Progenitor cell of endocrine pancreas (in vitro differentiated cells): ENCODE measurements around the gene CPT1C. TPM values are rescaled to one million over a fixed set of nuclear protein-coding genes. Genes with fewer than 3 reads are reported as not detected.

Experiments
- DNase-seq: peaks from one replicate; pipeline ENCODE4 v3.0.0; 2021; ENCODE audit warnings: low spot score; ENCODE audit not compliant: unreplicated experiment
- H3K27ac Mint-ChIP-seq: 2 replicates; pipeline ENCODE4 v1.8.0; 2021; ENCODE audit warnings: mild to moderate bottlenecking, moderate library complexity, mixed read lengths
- H3K27me3 Mint-ChIP-seq: 2 replicates; pipeline ENCODE4 v1.8.0; 2021; ENCODE audit warnings: mixed read lengths
- H3K36me3 Mint-ChIP-seq: 2 replicates; pipeline ENCODE4 v1.8.0; 2022; ENCODE audit warnings: mixed read lengths; ENCODE audit not compliant: insufficient read depth
- H3K4me1 Mint-ChIP-seq: 2 replicates; pipeline ENCODE4 v1.8.0; 2021; ENCODE audit warnings: low read depth, mixed read lengths
- H3K4me3 Mint-ChIP-seq: 2 replicates; pipeline ENCODE4 v1.8.0; 2021; ENCODE audit warnings: low read depth, mild to moderate bottlenecking, moderate library complexity, mixed read lengths
- H3K9me3 Mint-ChIP-seq: 2 replicates; pipeline ENCODE4 v1.8.0; 2021; ENCODE audit warnings: low read depth, mixed read lengths
- total RNA-seq: library from RNA; stranded (reverse); gene quantifications from 2 replicates; pipeline ENCODE4 v1.2.1, GENCODE V29; 2021
- TF ChIP-seq, protein P1 (sequence below): fragments of 200-600 bp; sonication (generic); IDR thresholded peaks from one replicate; pipeline ENCODE4 v1.5.0; 2021; ENCODE audit warnings: antibody characterized with exemption, mild to moderate bottlenecking; ENCODE audit not compliant: unreplicated experiment

The CPT1C gene
- total RNA-seq, 1 donor from 2014 or later = 49.9 TPM

DNA sequence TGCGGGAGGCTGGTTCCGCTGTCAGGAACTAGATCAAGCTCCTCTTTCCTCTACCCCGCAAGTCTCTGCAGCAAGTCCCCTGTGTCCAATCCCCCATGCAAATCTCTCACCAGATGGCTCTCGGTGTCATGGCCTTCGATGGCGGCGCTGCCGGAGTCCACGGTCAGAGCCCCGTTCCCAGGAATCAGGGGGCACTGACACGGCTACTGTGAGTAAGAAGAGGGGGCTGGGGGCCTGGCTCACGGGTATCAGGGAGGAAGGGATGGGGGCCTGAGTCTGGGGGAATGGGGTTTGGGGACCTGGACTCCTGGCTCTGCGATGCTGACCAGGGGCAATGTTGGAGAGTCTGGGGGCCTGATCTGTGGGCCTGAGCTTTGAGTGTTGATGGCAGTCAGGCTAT is 44.9 kb upstream of the CPT1C start:
- no peaks in the 10 kb centered on the region for H3K27me3 Mint-ChIP-seq
- H3K4me1 Mint-ChIP-seq = peaks cover 20% of the 10 kb centered on the region
- no peak overlapping the region for H3K27ac Mint-ChIP-seq
- no peaks in the 10 kb centered on the region for H3K9me3 Mint-ChIP-seq
- H3K36me3 Mint-ChIP-seq = peaks cover 6% of the 10 kb centered on the region
- H3K4me3 Mint-ChIP-seq = no peak overlapping the region
- no peak for DNase-seq
- TF ChIP-seq, protein P1, sequence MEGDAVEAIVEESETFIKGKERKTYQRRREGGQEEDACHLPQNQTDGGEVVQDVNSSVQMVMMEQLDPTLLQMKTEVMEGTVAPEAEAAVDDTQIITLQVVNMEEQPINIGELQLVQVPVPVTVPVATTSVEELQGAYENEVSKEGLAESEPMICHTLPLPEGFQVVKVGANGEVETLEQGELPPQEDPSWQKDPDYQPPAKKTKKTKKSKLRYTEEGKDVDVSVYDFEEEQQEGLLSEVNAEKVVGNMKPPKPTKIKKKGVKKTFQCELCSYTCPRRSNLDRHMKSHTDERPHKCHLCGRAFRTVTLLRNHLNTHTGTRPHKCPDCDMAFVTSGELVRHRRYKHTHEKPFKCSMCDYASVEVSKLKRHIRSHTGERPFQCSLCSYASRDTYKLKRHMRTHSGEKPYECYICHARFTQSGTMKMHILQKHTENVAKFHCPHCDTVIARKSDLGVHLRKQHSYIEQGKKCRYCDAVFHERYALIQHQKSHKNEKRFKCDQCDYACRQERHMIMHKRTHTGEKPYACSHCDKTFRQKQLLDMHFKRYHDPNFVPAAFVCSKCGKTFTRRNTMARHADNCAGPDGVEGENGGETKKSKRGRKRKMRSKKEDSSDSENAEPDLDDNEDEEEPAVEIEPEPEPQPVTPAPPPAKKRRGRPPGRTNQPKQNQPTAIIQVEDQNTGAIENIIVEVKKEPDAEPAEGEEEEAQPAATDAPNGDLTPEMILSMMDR = no peak

DNA sequence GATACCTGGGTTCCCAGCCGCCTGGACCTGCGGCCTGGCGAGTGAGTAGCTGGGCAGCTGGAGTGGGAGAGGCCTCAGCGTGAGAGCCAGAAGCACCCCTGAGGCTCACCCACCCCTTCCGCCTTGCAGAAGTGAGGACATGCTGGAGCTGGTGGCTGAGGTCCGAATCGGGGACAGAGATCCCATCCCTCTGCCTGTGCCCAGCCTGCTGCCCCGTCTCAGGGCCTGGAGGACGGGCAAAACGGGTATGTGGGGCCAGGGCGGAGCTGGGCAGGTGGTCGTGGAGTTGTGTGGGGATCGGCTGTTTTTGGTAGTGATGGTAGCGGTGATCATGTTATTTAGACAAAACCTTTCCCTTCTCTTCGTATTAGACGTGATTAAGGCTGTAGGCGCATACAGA is 44.3 kb upstream of the CPT1C start:
- DNase-seq = no peak
- Mint-ChIP-seq H3K27me3 (no peaks in the 10 kb centered on the region), H3K9me3 (no peaks in the 10 kb centered on the region), H3K36me3 (peaks cover 6% of the 10 kb centered on the region), H3K27ac (peak overlapping the region; percentile 74), H3K4me3 (no peak overlapping the region), H3K4me1 (peaks cover 18% of the 10 kb centered on the region)
- TF ChIP-seq, protein P1 = no peak

DNA sequence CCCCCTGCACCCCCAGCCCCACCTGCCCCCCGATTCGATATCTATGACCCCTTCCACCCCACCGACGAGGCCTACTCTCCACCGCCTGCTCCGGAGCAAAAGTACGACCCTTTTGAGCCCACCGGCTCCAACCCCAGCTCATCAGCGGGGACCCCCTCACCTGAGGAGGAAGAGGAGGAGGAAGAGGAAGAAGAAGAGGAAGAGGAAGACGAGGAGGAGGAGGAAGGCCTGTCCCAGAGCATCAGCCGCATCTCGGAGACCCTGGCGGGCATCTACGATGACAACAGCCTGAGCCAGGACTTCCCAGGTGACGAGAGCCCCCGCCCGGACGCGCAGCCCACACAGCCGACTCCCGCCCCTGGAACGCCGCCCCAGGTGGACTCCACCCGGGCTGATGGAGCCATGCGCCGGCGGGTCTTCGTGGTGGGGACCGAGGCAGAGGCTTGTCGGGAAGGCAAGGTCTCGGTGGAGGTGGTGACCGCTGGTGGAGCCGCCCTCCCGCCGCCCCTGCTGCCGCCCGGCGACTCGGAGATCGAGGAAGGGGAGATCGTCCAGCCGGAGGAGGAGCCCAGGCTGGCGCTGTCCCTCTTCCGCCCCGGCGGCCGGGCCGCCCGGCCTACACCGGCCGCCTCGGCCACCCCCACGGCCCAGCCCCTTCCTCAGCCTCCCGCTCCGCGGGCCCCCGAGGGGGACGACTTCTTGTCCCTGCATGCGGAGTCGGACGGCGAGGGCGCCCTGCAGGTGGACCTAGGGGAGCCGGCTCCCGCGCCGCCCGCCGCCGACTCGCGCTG is 39.7 kb upstream of the CPT1C start:
- Mint-ChIP-seq H3K27me3 (no peaks in the 10 kb centered on the region), H3K4me3 (no peak overlapping the region), H3K27ac (no peak overlapping the region), H3K4me1 (no peaks in the 10 kb centered on the region), H3K9me3 (no peaks in the 10 kb centered on the region), H3K36me3 (peaks cover 12% of the 10 kb centered on the region)
- TF ChIP-seq, protein P1 = no peak
- no peak for DNase-seq

DNA sequence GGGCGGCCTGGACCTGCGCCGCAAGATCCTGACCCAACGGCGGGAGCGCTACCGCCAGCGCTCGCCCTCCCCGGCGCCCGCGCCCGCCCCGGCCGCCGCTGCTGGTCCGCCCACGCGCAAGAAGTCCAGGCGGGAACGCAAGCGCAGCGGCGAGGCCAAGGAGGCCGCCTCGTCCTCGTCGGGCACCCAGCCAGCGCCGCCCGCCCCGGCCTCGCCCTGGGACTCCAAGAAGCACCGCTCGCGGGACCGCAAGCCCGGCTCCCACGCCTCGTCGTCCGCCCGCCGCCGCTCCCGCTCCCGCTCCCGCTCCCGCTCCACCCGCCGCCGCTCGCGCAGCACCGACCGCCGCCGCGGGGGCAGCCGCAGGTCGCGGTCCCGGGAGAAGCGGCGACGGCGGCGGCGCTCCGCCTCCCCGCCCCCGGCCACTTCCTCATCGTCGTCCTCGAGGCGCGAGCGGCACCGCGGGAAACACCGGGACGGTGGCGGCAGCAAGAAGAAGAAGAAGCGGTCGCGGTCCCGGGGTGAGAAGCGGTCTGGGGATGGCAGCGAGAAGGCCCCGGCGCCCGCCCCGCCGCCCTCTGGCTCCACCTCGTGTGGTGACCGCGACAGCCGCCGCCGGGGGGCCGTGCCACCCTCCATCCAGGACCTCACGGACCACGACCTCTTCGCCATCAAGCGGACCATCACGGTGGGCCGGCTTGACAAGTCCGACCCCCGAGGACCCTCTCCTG is 38.9 kb upstream of the CPT1C start:
- Mint-ChIP-seq H3K4me1 (no peaks in the 10 kb centered on the region), H3K9me3 (no peaks in the 10 kb centered on the region), H3K27ac (no peak overlapping the region), H3K4me3 (no peak overlapping the region), H3K27me3 (no peaks in the 10 kb centered on the region), H3K36me3 (peaks cover 11% of the 10 kb centered on the region)
- DNase-seq = no peak
- TF ChIP-seq, protein P1 = no peak

DNA sequence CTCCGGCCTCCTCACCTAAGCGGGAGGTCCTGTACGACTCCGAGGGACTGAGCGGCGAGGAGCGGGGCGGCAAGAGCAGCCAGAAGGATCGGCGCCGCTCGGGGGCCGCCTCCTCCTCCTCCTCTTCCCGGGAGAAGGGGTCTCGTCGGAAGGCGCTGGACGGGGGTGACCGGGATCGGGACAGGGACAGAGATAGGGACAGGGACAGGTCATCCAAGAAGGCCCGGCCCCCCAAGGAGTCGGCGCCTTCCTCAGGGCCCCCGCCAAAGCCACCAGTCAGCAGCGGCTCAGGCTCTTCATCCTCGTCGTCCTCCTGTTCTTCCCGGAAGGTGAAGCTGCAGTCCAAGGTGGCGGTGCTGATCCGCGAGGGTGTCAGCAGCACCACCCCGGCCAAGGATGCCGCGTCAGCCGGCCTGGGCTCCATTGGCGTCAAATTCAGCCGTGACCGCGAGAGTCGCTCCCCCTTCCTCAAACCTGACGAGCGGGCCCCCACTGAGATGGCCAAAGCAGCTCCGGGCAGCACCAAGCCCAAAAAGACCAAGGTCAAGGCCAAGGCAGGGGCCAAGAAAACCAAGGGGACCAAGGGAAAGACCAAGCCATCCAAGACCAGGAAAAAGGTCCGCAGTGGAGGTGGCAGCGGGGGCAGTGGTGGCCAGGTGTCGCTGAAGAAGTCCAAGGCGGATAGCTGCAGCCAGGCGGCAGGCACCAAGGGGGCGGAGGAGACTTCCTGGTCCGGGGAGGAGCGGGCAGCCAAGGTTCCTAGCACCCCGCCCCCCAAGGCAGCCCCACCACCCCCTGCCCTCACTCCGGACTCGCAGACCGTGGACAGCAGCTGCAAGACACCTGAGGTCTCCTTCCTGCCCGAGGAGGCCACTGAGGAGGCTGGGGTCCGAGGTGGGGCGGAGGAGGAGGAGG is 38.1 kb upstream of the CPT1C start:
- TF ChIP-seq, protein P1 = no peak
- Mint-ChIP-seq H3K27ac (no peak overlapping the region), H3K27me3 (no peaks in the 10 kb centered on the region), H3K9me3 (no peaks in the 10 kb centered on the region), H3K4me3 (no peak overlapping the region), H3K4me1 (no peaks in the 10 kb centered on the region), H3K36me3 (peaks cover 14% of the 10 kb centered on the region)
- no peak for DNase-seq
